NB4 (cell line): ENCODE data around the gene HNRNPA1.

ENCODE experiments used
- CTCF ChIP-seq: IDR thresholded peaks from one replicate; pipeline ENCODE4 v1.5.1; 2012; ENCODE audit warnings: low read depth, low read length
- POLR2A ChIP-seq: IDR thresholded peaks from 2 replicates; pipeline ENCODE4 v1.6.1; 2011; ENCODE audit warnings: mild to moderate bottlenecking; ENCODE audit not compliant: insufficient read length; ENCODE audit errors: extremely low read depth

GRCh38 chr12:54258201-54258681 lies 22.3 kb upstream of the HNRNPA1 start:
- TF ChIP-seq POLR2A: no peak
- no peak for TF ChIP-seq CTCF
